Activated naive CD8-positive, alpha-beta T cell treated with anti-CD3 and anti-CD28 coated beads, Interleukin-2, amount 50 U/mL, for 24 hours (primary cell): ENCODE data around the gene GALNT18.

ENCODE experiments used
- ATAC-seq: fragments of 150-1000 bp; cut with Tn5 transposase; one replicate; pipeline ENCODE4 v1.10.0; 2021
- DNase-seq: peaks from one replicate; pipeline ENCODE4 v3.0.0; 2021
- H3K27ac Mint-ChIP-seq: one replicate; pipeline ENCODE4 v1.8.0; 2021; ENCODE audit warnings: mild to moderate bottlenecking, mixed read lengths
- H3K27me3 Mint-ChIP-seq: one replicate; pipeline ENCODE4 v1.8.0; 2021; ENCODE audit warnings: mixed read lengths
- H3K36me3 Mint-ChIP-seq: one replicate; pipeline ENCODE4 v1.8.0; 2021; ENCODE audit warnings: low read depth, mixed read lengths
- H3K4me1 Mint-ChIP-seq: one replicate; pipeline ENCODE4 v1.8.0; 2021; ENCODE audit warnings: mixed read lengths
- H3K4me3 Mint-ChIP-seq: one replicate; pipeline ENCODE4 v1.8.0; 2021; ENCODE audit warnings: mild to moderate bottlenecking, moderate library complexity, mixed read lengths
- H3K9me3 Mint-ChIP-seq: one replicate; pipeline ENCODE4 v1.8.0; 2021; ENCODE audit warnings: mixed read lengths

GALNT18 gene

GRCh38 chr11:11227296-11228085 is 394.3 kb downstream of the GALNT18 start:
- Mint-ChIP-seq H3K27me3 (peaks cover 3% of the 10 kb centered on the region), H3K27ac (no peak overlapping the region), H3K9me3 (no peaks in the 10 kb centered on the region), H3K36me3 (no peaks in the 10 kb centered on the region), H3K4me1 (no peaks in the 10 kb centered on the region), H3K4me3 (no peak overlapping the region)
- DNase-seq (no peak), ATAC-seq (no peak)
